Measurements from ENCODE around the gene AHRR.

DNA sequence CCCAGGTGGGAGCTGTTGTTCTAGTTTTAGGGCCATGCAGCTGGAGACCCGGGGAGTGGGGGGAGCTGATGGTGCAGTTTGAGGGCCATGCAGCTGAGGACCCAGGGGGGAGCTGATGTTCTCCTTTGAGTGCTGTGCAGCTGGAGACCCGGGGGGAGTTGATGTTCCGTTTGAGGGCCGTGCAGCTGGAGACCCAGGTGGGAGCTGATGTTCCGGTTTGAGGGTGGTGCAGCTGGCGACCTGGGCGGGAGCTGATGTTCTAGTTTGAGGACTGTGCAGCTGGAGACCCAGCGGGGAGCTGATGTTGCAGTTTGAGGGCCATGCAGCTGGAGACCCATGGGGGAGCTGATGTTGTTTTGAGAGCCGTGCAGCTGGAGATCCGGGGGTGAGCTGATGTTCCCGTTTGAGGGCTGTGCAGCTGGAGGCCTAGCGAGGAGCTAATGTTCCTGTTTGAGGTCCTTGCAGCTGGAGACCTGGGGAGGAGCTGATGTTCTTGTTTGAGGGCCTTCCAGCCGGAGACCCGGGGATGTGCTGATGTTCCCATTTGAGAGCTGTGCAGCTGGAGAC, 35.4 kb upstream of the AHRR start:
- TF ChIP-seq, protein P1, sequence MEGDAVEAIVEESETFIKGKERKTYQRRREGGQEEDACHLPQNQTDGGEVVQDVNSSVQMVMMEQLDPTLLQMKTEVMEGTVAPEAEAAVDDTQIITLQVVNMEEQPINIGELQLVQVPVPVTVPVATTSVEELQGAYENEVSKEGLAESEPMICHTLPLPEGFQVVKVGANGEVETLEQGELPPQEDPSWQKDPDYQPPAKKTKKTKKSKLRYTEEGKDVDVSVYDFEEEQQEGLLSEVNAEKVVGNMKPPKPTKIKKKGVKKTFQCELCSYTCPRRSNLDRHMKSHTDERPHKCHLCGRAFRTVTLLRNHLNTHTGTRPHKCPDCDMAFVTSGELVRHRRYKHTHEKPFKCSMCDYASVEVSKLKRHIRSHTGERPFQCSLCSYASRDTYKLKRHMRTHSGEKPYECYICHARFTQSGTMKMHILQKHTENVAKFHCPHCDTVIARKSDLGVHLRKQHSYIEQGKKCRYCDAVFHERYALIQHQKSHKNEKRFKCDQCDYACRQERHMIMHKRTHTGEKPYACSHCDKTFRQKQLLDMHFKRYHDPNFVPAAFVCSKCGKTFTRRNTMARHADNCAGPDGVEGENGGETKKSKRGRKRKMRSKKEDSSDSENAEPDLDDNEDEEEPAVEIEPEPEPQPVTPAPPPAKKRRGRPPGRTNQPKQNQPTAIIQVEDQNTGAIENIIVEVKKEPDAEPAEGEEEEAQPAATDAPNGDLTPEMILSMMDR (IDR thresholded peaks at IDR 0.05): no peak
- no peak for TF ChIP-seq POLR2A (IDR thresholded peaks at IDR 0.05)
